ENCODE measurements around the gene COQ4.
A peak's percentile ranks its signal among the peaks of the same experiment; 100 is the strongest.

Gene COQ4

DNA sequence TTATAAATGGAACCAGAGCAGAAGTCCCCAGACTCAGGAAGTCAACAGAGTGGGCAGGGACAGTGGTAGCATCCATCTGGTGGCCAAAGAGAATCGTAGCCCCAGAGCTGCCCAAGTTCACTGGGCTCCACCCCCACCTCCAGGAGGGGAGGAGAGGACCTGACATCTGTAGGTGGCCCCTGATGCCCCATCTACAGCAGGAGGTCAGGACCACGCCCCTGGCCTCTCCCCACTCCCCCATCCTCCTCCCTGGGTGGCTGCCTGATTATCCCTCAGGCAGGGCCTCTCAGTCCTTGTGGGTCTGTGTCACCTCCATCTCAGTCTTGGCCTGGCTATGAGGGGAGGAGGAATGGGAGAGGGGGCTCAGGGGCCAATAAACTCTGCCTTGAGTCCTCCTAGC lies 38.2 kb downstream of the COQ4 start:
- CTCF ChIA-PET = interaction anchor here (1.2 to 10.9 kb wide), 8 partner anchors 11 to 78 kb away, joined by 3 to 127 read pairs (median 30); partner anchors contain the start of genes CERCAM and URM1
- POLR2A ChIA-PET = no interaction called here
- no peak for DNase-seq (ENCODE audit: extremely low spot score)
- TF ChIP-seq, protein P1, sequence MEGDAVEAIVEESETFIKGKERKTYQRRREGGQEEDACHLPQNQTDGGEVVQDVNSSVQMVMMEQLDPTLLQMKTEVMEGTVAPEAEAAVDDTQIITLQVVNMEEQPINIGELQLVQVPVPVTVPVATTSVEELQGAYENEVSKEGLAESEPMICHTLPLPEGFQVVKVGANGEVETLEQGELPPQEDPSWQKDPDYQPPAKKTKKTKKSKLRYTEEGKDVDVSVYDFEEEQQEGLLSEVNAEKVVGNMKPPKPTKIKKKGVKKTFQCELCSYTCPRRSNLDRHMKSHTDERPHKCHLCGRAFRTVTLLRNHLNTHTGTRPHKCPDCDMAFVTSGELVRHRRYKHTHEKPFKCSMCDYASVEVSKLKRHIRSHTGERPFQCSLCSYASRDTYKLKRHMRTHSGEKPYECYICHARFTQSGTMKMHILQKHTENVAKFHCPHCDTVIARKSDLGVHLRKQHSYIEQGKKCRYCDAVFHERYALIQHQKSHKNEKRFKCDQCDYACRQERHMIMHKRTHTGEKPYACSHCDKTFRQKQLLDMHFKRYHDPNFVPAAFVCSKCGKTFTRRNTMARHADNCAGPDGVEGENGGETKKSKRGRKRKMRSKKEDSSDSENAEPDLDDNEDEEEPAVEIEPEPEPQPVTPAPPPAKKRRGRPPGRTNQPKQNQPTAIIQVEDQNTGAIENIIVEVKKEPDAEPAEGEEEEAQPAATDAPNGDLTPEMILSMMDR (IDR thresholded peaks at IDR 0.05; ENCODE audit: control extremely low read depth, extremely low read depth, low read depth, missing control alignments) = no peak

DNA sequence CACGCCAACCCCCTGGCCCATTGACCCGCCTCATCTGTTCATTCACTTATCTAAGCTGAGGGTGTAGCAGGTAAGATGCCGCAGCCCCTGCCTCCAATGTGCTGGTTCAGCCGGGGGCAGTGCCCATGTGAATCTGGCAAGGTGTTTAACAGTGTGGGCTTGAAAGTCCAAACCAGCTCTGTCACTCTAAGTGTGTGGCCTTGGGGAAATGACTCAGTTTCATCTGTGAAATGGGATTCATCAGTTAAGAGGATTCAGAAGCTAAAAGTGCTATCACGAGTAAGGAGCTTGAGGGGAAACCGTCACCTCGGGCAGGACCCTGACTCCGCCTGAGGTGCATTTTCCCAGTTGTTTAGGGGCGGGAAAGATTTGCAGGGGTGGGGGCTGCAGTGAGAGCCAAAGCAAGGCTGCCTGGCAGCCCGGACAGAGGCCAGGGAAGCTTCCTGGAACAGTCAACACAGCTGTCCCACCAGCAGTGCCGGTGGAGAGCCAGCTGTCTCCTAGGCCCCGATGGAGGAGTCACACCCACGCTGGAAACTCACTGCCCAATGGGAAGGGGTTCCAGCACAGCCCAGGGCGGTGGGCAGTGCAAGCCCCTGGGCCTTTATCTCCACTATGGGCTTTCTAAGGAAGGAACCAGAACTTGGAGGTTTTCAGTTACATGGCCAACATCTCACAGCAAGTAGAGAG lies 38.8 kb downstream of the COQ4 start:
- TF ChIP-seq, protein P1 (IDR thresholded peaks at IDR 0.05; ENCODE audit: control extremely low read depth, extremely low read depth, low read depth, missing control alignments) = no peak
- POLR2A ChIA-PET = interaction anchor here (1.5 to 2.6 kb wide), 2 partner anchors 10 to 191 kb away, joined by 5 to 15 read pairs; partner anchors contain the start of genes SPTAN1 and URM1

DNA sequence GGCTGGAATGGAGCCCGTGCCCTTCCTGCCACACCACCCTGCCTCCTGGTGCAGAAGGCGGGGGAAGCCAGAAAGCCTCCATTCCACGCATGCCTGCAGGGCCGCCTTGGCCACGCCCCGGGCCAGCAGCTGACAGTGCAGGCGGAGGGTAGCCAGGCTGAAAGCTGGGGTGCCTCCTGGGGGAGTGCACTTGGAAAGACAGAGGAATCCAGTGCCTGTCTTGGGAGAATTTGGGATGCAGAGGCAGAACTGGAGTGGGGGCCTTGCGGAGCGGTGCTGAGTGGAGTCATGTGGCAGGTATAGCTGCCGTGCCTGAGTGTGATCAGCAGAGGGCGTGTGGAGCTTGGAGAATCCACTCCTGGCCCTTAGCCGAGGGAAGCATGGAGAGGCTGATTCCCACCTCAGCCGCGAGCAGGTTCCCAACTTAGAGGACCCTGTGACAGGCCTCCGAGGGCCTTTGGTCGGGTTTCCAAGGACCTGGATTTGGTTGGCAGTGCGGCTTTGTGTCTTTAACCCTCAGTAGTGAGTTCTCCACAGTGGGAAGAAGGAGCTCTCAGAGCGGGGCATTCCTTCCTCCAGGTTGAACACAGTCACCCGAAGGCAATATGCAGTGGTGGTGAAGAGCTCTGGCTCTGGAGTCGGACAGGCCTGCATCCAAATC lies 39.5 kb downstream of the COQ4 start:
- ChIA-PET POLR2A (interaction anchor here (1.5 to 2.6 kb wide), 2 partner anchors 9 to 190 kb away, joined by 5 to 15 read pairs; partner anchors contain the start of genes SPTAN1 and URM1), CTCF (interaction anchor here (0.9 to 10.9 kb wide), 34 partner anchors 9 to 581 kb away, joined by 3 to 127 read pairs (median 5); partner anchors contain the start of genes CERCAM, SLC27A4, TRUB2 and URM1)
- peak; percentile 85 for DNase-seq (ENCODE audit: extremely low spot score)
- TF ChIP-seq, protein P1 (IDR thresholded peaks at IDR 0.05; ENCODE audit: control extremely low read depth, extremely low read depth, low read depth, missing control alignments) = peak; percentile 95

More for the DNA sequence above, 38.8 kb downstream of the COQ4 start:
- CTCF ChIA-PET = interaction anchor here (1.0 to 10.9 kb wide), 30 partner anchors 10 to 582 kb away, joined by 3 to 127 read pairs (median 5); partner anchors contain the start of genes CERCAM, SLC27A4, TRUB2 and URM1
- DNase-seq (ENCODE audit: extremely low spot score) = no peak

DNA sequence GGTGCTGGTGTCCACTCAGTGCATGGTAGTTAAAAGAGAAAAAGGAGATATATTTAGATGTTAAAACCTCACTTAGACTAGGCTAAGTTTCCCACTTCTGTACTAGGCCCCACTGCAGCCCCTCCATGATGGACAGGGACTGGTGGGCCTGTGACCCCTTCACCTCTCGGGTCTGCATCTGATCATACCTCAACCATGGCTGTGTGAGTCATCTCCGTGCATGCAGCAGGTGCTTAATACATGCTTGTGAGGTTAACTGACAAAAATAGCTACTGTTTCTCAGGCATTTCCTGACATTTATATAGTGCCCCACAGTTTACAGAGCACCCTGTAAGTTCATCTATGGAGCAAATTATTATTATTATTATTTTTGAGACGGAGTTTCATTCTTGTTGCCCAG lies 40.1 kb downstream of the COQ4 start:
- TF ChIP-seq, protein P1 (IDR thresholded peaks at IDR 0.05; ENCODE audit: control extremely low read depth, extremely low read depth, low read depth, missing control alignments) = no peak
- DNase-seq (ENCODE audit: extremely low spot score) = no peak
- ChIA-PET CTCF (interaction anchor here (0.9 to 10.9 kb wide), 33 partner anchors 9 to 580 kb away, joined by 3 to 127 read pairs (median 5); partner anchors contain the start of genes CERCAM, SLC27A4, TRUB2 and URM1), POLR2A (interaction anchor here (1.5 to 2.6 kb wide), 2 partner anchors 8 to 190 kb away, joined by 5 to 15 read pairs; partner anchors contain the start of genes SPTAN1 and URM1)

DNA sequence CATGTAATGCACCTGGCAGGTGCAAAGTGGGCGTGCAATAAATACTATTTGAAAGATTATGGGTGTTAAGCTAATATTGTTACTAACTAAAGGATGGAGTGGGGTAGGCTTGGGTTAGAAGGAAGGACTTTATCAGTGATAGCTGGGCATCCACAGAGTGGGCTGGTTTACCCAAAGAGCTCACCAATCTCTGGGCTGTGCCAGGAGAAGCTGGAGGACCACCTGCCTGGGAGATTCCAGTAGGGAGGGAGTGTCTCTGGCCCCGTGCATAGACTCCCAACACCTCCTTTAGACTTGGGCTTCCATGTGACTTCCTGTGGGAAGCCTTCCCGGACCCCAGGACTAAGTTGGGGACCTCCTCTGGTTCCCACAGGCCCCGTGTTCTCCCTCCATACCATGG lies 42.9 kb downstream of the COQ4 start:
- ChIA-PET CTCF (interaction anchor here (1.0 to 10.9 kb wide), 6 partner anchors 12 to 68 kb away, joined by 3 to 127 read pairs (median 3); partner anchors contain the start of gene CERCAM), POLR2A (no interaction called here)
- no peak for DNase-seq (ENCODE audit: extremely low spot score)
- TF ChIP-seq, protein P1 (IDR thresholded peaks at IDR 0.05; ENCODE audit: control extremely low read depth, extremely low read depth, low read depth, missing control alignments) = no peak

DNA sequence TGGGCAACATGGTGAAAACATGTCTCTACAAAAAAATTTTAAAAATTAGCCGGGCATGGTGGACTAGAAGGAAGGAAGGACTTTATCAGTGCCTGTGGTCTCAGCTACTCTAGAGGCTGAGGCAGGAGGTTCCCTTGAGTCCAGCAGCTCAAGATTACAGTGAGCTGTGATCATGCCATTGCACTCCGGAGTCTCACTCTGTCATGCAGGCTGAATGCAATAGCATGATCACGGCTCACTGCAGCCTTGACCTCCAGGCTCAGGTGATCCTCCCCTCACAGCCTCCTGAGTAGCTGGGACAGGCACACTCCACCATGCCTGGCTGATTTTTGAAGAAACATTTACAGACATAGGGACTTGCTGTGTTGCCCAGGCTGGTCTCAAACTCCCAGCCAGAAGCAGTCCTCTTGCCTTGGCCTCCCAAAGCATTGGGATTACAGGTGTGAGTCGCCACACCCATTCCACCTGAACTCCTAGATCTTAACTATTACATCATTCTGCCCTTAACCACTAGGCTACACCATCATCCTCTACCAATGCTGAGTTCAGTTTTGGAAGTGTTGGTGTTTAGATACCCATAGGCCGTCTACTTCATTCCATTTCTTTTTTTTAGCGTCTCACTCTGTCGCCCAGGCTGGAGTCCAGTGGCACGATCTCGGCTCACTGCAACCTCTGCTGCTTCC lies 46.5 kb downstream of the COQ4 start:
- TF ChIP-seq, protein P1 (IDR thresholded peaks at IDR 0.05; ENCODE audit: control extremely low read depth, extremely low read depth, low read depth, missing control alignments) = no peak
- CTCF ChIA-PET = interaction anchor here (1.5 to 2.2 kb wide), 2 partner anchors 51 to 114 kb away, joined by 3 to 7 read pairs; partner anchors contain the start of gene CERCAM
- POLR2A ChIA-PET = no interaction called here
- no peak for DNase-seq (ENCODE audit: extremely low spot score)

Data from GM10248 (cell line).